Stimulated activated CD4-positive, alpha-beta T cell treated with anti-CD3 and anti-CD28 coated beads, Interleukin-4, amount 100 ng/mL, for 48 hours (primary cell): ENCODE data around the gene EXT2.

ENCODE experiments used
- DNase-seq, 2 donors: peaks; one replicate each; pipeline ENCODE4 v3.0.0-alpha.2; 2020; ENCODE audit warnings: low read depth in 2 of 2

EXT2 gene

GRCh38 chr11:44095506-44096359 is at the start of gene EXT2:
TSS of gene EXT2 (plus strand) at chr11:44095678. CDS start at chr11:44107713, 12,035 bp downstream.
- peak; percentile 76 to 83 for DNase-seq

DNA sequence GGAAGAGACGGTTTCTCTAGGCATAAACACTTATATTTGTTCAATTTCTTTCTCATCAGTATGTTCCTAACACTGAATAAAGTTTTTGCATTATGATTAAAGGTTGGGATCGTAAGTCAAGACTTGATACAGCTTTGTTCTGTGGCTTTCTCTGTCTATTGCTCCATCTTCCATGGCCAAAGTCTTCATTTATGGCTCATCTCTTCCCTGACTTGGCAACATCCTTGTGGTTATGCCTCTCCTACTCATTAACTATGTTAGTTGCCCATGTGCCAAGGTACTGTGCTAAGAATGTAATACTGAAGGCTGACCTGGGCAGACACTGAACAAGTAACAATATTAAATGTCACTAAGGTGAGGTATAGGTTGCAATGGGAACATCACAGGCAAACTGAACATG is 49.3 kb upstream of the EXT2 start:
- DNase-seq = no peak

- no peak for DNase-seq
Measured at GRCh38 chr11:44047298-44047697, 48.2 kb upstream of the EXT2 start.

GRCh38 chr11:44047931-44048431 is 47.5 kb upstream of the EXT2 start, which contains the start of gene ACCSL:
TSS of gene ACCSL (plus strand) at chr11:44047981. CDS start at chr11:44048037, 56 bp downstream.
- no peak for DNase-seq

DNA sequence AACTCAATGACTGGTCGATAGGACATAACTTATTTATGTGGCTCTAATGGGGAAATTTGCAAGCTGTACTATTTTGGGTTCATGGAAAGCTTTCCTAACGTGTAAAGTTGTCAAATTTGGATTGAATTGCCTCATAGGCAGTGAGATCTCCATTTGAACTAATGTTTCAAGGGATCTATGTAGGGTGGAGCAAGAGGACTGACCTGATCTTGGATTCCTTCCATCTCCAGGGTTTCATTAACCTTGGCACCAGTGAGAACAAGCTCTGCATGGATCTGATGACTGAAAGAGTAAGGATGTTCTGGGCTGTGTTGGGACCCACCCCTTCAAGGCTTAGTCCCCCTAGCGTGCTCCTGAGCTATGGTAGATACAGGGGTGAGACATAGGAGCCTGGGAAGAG is 45.6 kb upstream of the EXT2 start:
- no peak for DNase-seq

- no peak for DNase-seq
Measured at GRCh38 chr11:44051171-44051570, 44.3 kb upstream of the EXT2 start.

DNA sequence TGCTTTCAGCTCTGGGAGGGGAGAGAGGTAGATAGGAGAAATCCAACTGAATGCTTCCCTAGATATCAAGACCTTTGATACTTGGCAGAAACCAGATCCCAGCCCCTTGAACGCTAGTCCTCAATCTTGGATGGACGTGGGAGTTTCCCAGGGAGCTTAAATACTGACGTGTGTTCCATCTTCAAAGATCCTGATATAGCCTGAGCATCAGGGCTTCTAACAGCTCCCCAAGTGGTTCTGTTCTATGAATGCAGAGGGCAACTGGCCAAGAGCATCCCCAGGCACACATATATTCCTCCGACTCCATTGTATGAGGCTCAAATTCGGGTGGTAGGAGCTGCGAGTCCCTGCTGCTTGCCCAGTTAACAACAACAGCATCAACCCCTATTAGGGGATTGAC is 38.1 kb upstream of the EXT2 start:
- DNase-seq = no peak

- no peak for DNase-seq
Measured at GRCh38 chr11:44058275-44058674, 37.2 kb upstream of the EXT2 start.

GRCh38 chr11:44065161-44065661 is 30.3 kb upstream of the EXT2 start:
- DNase-seq = no peak

DNA sequence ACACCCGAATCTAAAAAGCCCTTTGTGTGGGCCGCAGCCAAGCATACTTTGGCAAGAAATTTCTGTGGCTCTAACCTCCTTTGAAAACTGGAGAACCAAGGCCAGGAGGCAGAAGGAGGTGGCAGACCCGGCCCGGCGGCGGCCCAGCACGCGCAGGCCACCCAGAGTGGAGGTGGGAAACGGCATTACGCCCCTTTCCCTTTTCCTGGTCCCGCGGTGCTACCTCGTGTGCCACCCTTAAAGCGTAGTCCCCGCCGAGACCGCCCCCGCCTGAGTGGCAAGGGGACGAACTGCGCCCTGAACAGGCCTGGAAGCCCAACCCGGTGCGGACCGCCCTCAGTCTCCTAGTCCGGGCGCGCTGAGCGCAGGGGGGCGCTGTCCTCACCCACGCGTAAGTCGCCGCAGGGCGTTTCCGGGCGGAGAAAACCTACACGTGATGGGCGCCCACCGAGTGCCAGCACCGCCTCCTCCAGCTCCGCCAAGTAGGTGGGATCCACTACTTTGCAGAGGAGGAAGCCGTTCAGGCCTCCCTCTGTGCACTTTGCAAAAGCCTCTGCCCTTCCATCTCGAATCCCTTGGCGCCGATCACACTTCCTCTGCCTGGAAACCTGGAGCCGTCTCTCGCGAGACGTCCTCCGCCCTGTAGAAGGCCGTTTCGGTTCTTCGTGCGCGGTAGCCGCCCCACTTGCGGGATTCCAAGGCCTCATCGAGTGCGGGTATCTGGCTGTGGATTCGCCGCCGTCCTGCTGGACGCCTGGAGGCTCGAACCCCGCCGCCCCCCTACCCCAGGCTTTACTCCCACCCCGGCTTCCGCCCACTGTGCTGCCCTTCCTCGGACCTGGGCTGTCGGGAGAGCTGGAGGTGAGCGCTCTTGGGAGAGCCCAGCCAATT is 29.4 kb upstream of the EXT2 start, which contains the start of gene ACCS:
Gene ACCS (plus strand): TSS at position 430 of the 891 bp plus-strand sequence. CDS start 1,358 bp downstream, outside the sequence.
- DNase-seq = peak; percentile 74 to 78

DNA sequence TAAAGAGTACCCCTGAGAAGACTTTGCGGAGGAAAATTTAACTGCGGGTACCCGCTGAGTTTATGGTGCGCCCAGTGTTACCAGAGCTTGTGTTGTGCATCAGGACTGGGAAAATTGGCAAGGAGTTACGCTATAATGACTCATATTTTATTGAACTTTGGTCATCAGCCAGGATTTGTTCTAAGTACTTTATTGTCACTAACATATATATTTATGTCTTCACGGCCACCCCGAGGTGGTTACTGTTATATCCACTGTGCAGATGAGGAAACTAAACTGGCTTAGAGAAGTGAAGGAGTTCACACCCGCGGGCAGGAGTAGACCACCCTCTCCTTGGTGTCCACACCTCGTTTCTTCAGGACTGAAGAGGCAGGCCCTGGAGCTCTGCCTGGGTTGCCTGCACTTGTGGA is 28.7 kb upstream of the EXT2 start:
- no peak for DNase-seq

GRCh38 chr11:44067266-44067665 is 28.2 kb upstream of the EXT2 start:
- no peak for DNase-seq

DNA sequence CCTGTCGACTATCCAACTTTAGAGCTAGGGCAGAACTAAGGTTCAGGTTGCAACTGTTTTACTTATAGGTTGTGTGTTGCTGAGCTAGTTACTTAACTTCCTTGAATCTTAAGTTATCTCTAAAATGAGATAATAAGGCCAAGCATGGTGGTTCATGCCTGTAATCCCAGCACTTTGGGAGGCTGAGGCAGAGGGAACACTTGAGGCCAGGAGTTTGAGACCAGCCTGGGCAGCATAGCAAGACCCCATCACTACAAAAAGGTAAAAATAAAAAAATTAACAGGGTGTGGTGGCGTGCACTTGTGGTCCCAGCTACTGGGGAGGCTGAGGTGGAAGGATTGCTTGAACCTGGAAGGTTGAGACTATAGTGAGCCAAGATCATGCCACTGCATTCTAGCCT is 27.3 kb upstream of the EXT2 start:
- DNase-seq = no peak

DNA sequence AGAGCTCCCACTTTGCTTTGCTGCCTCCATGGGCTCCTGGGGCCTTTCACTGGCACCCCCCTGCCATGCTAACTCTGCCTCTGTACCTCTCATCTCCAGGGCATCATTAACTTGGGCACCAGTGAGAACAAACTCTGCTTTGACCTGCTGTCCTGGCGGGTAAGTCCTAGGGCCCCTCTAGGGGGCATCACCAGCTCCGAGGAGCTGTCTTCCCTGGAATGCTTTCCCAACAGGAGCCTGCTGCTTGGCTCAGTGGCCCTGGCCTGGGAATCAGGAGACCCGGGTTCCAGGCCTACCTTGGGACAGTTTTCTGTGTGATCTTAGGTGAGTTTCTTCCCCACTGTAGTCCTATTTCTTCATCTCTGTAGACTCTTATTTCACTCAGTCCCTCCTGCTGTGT is 24.3 kb upstream of the EXT2 start:
- DNase-seq = no peak

DNA sequence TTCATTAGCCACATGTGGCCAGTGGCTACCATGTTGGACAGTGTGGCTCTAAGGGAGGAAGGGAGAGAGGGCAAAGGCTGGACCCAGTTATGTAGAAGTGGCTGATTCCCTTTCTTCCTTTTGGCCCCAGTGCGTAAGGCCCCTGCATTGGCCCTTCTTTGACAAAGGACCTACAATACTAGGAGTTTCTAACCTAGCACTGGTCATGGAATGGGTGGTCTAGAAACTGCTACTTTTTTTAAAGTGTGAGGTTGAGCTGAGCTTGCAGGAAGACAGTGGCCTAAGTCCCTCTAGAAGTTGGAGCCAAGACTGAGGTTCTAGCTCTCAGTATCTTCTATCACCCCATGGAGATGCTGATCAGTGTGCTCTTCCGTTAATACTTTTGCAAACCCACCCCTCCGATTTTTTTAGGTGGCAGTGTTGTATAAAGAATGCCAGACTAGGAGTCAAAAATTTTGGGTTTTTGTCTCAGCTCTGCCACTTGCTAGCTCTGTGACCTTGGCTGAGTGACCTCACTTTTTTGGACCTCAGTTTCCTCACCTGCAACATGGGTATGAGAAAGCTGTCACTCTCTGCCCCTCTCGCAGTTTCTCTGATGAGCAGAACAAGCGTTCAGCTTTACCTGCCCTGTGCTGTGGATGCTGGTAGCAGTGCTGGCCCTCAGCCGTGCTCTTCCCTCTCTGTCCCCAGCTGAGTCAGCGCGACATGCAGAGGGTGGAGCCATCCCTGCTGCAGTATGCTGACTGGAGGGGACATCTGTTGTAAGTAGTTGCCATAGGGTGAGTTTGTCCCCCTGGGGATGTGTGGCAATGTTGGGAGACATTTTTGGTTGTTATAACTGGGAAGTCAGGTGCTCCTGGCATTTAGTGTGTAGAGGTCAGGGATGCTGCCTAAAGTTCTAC is 22.5 kb upstream of the EXT2 start:
- no peak for DNase-seq

DNA sequence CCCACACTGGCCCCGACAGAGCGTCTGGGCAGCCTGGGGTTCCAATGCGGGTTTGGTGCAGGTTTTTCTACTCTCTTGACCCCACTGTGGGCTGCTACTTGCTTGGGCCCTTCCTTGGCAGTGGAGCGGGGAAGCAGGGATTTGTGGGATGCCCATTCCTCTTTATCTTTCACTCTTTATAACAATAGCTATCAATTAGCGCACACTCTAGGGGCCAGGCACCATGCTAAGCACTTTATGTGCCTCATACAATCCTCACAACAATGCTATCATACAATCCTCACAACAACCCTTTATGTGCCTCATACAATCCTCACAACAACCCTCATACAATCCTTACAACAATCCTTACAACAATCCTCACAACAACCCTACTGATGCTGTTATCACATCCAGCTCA is 16.7 kb upstream of the EXT2 start:
- no peak for DNase-seq

GRCh38 chr11:44079376-44079775 is 16.1 kb upstream of the EXT2 start:
- no peak for DNase-seq

- DNase-seq = no peak
Measured at GRCh38 chr11:44080951-44081350, 14.5 kb upstream of the EXT2 start.

DNA sequence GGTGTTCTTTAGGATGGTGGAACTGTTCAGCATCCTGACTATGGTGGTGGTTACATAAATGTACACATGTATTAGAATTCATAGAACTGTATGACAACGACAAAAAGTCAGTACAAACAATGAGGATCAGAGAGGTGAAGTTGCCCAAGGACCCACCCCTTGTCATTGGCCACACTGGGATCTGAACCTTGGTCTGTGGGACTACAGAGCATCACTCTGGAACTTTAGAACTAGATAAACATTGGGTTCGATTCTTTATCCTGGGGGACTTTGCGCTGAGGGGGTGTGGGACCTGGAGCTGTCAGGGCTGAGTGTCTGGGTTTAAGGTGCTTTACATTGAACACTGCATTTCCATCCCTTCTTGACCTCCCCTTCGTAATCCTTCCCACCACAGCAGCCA is 12.8 kb upstream of the EXT2 start:
- DNase-seq = no peak

DNA sequence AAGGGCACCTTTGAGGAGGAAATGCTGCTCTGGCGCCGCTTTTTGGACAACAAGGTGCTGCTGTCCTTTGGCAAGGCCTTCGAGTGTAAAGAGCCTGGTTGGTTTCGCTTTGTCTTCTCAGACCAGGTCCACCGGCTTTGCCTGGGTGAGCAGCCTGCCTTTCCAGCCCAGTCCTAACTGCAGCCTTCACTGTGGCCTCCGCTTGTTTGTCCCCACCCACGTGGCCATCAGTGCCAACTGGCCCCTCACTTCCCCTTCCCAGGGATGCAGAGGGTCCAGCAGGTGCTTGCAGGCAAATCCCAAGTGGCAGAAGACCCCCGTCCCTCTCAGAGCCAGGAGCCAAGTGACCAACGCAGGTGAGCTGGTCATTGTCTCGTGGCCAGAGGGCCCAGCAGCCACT is 12.0 kb upstream of the EXT2 start:
- DNase-seq = no peak

- no peak for DNase-seq
Measured at GRCh38 chr11:44083906-44084305, 11.6 kb upstream of the EXT2 start.
